PC-3 (cell line): Measurements from ENCODE around the gene ZG16. TPM values are rescaled to one million over a fixed set of nuclear protein-coding genes. Genes with fewer than 3 reads are reported as not detected.
A peak's percentile ranks its signal among the peaks of the same experiment; 100 is the strongest.

ENCODE experiments used
- ATAC-seq: fragments of 200-7000 bp; cut with Tn5 transposase; 2 replicates; pipeline ENCODE4 v1.9.1; 2020; ENCODE audit warnings: mild to moderate bottlenecking, moderate library complexity
- BruUV-seq: library from RNA; stranded (reverse); fragments of 400-500 nt; replicated peaks from 2 replicates; lab custom pipeline; 2021; lab: Mats Ljungman, UMichigan
- CTCF ChIA-PET: fragments of 300-600 bp; sonication (Branson Sonifier 250); formaldehyde crosslinking; loops from one replicate; lab custom pipeline; 2022; ENCODE audit warnings: antibody characterized with exemption; lab: Charles Lee
- POLR2A ChIA-PET: fragments of 300-600 bp; sonication (Branson Sonifier 250); formaldehyde crosslinking; loops from one replicate; lab custom pipeline; 2022; ENCODE audit warnings: antibody characterized with exemption; ENCODE audit not compliant: unreplicated experiment; lab: Charles Lee
- DNase-seq: peaks from one replicate; pipeline ENCODE4 v3.0.0-alpha.2; 2015
- H2AFZ ChIP-seq: fragments of 300-600 bp; sonication (generic); 2 replicates; pipeline ENCODE4 v1.6.0; 2016; ENCODE audit warnings: antibody characterized with exemption, low read length
- H3F3A ChIP-seq: fragments of 300-600 bp; sonication (generic); one replicate; pipeline ENCODE4 v1.6.0; 2017; ENCODE audit warnings: antibody characterized with exemption, low read length, control low read depth, mild to moderate bottlenecking; ENCODE audit not compliant: unreplicated experiment
- H3K27ac ChIP-seq: fragments of 300-600 bp; sonication (generic); 2 replicates; pipeline ENCODE4 v1.5.1; 2016; ENCODE audit warnings: mild to moderate bottlenecking, low read length
- H3K27me3 ChIP-seq: fragments of 300-600 bp; sonication (generic); 2 replicates; pipeline ENCODE4 v1.6.1; 2016; ENCODE audit warnings: low read length, mixed read lengths
- H3K36me3 ChIP-seq: fragments of 300-600 bp; sonication (generic); 2 replicates; pipeline ENCODE4 v1.6.1; 2016; ENCODE audit warnings: low read depth, mixed run types, low read length, mixed read lengths
- H3K4me1 ChIP-seq: fragments of 300-600 bp; sonication (generic); 2 replicates; pipeline ENCODE4 v1.5.1; 2016; ENCODE audit warnings: low read length; ENCODE audit not compliant: insufficient read depth
- H3K4me2 ChIP-seq: fragments of 300-600 bp; sonication (generic); 2 replicates; pipeline ENCODE4 v1.6.0; 2016; ENCODE audit warnings: low read length
- H3K4me3 ChIP-seq: fragments of 300-600 bp; sonication (generic); 2 replicates; pipeline ENCODE4 v1.5.1; 2016; ENCODE audit warnings: mild to moderate bottlenecking, low read length, mixed read lengths
- H3K79me2 ChIP-seq: fragments of 300-600 bp; sonication (generic); 2 replicates; pipeline ENCODE4 v1.6.1; 2017; ENCODE audit warnings: low read length, mixed read lengths
- H3K9ac ChIP-seq: fragments of 300-600 bp; sonication (generic); 2 replicates; pipeline ENCODE4 v1.6.0; 2016; ENCODE audit warnings: mild to moderate bottlenecking, low read length
- H3K9me2 ChIP-seq: fragments of 300-600 bp; sonication (generic); replicated peaks from 2 replicates; pipeline ENCODE4 v1.6.1; 2016; ENCODE audit warnings: mixed run types, low read length, mixed read lengths
- H3K9me3 ChIP-seq: fragments of 300-600 bp; sonication (generic); 2 replicates; pipeline ENCODE4 v1.6.1; 2016; ENCODE audit warnings: low read length, mixed read lengths
- H4K20me1 ChIP-seq: fragments of 300-600 bp; sonication (generic); 2 replicates; pipeline ENCODE4 v1.6.1; 2016; ENCODE audit warnings: low read length, mixed read lengths
- EZH2 ChIP-seq: fragments of 300-600 bp; sonication (generic); IDR thresholded peaks from one replicate; pipeline ENCODE4 v1.6.1; 2017; ENCODE audit warnings: antibody characterized with exemption, mild to moderate bottlenecking, low read length; ENCODE audit not compliant: unreplicated experiment
- EZH2phosphoT487 ChIP-seq: fragments of 300-600 bp; sonication (generic); IDR thresholded peaks from 2 replicates; pipeline ENCODE4 v1.6.1; 2018; ENCODE audit warnings: mild to moderate bottlenecking, antibody characterized with exemption, low read length, borderline replicate concordance
- intact Hi-C: fragments of 100-400 bp; cut with micrococcal nuclease; formaldehyde crosslinking; loops from 2 replicates; pipeline ENCODE4 v1.9.0; 2023
- total RNA-seq: library from RNA; depleted of rRNA; stranded (reverse); fragments of >200 nt; gene quantifications from 2 replicates; pipeline ENCODE4 v1.2.3, GENCODE V29; 2014
- TF ChIP-seq, protein P1 (sequence below): fragments of 300-600 bp; sonication (generic); conservative IDR thresholded peaks from 2 replicates; pipeline ENCODE4 v1.5.1; 2017; ENCODE audit warnings: antibody characterized with exemption, low read depth, mild to moderate bottlenecking, low read length

ZG16 gene
- total RNA-seq, 1 experiment from 2014 or later: not detected

DNA sequence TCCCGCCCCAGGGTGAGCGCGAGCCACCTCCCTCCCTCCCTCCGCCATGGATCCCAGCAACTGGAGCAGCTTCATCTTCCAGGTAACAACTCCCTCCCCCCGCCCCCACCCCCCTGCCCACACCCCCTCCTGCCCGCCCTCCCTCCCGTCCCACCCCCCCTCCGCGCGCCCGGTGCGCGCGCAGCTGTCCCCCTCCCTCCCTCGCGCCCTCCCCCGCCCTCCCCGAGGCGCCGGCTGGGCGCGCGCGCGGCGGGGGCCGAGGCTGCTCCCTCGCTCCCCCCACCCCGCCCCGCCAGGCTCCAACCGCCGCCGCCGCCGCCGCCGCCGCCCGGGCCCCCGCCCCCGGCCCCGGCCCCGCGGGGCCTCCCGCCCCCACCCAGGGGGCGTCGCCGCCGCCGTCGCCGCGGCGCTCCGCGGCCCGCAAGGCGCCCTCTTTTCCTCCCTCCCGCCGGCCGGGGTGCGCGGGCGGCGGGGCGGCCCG, 28.1 kb downstream of the ZG16 start, which contains the start of gene MAZ:
Gene MAZ (plus strand): TSS at position 431 of the 481 bp plus-strand sequence. CDS start 173 bp downstream, outside the sequence.
- H3K79me2 ChIP-seq: peaks cover 35% of the 10 kb centered on the region
- H3K27ac ChIP-seq: peak within 1 kb of the TSS; percentile 75
- intact Hi-C loops: loop anchor here (5.0 kb wide), 1 partner anchor 104 kb away; no protein-coding TSS in a partner anchor
- peak within 1 kb of the TSS; percentile 83 for H3K4me3 ChIP-seq
- DNase-seq (no peak), ATAC-seq (peak; percentile 7)
- no peaks in the 10 kb centered on the region for H3K9me2 ChIP-seq
- no peaks in the 10 kb centered on the region for H3F3A ChIP-seq
- TF ChIP-seq EZH2phosphoT487: no peak
- no peak for TF ChIP-seq EZH2
- TF ChIP-seq, protein P1, sequence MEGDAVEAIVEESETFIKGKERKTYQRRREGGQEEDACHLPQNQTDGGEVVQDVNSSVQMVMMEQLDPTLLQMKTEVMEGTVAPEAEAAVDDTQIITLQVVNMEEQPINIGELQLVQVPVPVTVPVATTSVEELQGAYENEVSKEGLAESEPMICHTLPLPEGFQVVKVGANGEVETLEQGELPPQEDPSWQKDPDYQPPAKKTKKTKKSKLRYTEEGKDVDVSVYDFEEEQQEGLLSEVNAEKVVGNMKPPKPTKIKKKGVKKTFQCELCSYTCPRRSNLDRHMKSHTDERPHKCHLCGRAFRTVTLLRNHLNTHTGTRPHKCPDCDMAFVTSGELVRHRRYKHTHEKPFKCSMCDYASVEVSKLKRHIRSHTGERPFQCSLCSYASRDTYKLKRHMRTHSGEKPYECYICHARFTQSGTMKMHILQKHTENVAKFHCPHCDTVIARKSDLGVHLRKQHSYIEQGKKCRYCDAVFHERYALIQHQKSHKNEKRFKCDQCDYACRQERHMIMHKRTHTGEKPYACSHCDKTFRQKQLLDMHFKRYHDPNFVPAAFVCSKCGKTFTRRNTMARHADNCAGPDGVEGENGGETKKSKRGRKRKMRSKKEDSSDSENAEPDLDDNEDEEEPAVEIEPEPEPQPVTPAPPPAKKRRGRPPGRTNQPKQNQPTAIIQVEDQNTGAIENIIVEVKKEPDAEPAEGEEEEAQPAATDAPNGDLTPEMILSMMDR: no peak
- 0 out of 2 replicates have a peak, but pooled peaks cover 6% of the 10 kb centered on the region for H4K20me1 ChIP-seq
- POLR2A ChIA-PET: interaction anchor here (0.5 to 0.6 kb wide), 3 partner anchors 10 to 111 kb away, joined by 3 to 7 read pairs (median 4); no protein-coding TSS in a partner anchor
- CTCF ChIA-PET: interaction anchor here (1.0 kb wide), 1 partner anchor 106 kb away, joined by 7 read pairs; no protein-coding TSS in a partner anchor
- peak within 1 kb of the TSS; percentile 61 for H2AFZ ChIP-seq
- peaks cover 5% of the 10 kb centered on the region; the same call in 1 of the 2 replicates for H3K36me3 ChIP-seq
- peaks cover 34% of the 10 kb centered on the region for H3K4me1 ChIP-seq
- no TSS peak for BruUV-seq
- no peaks in the 10 kb centered on the region for H3K27me3 ChIP-seq
- peak within 1 kb of the TSS; percentile 83 for H3K9ac ChIP-seq
- H3K9me3 ChIP-seq: no peaks in the 10 kb centered on the region
- H3K4me2 ChIP-seq: peak within 1 kb of the TSS; percentile 97

DNA sequence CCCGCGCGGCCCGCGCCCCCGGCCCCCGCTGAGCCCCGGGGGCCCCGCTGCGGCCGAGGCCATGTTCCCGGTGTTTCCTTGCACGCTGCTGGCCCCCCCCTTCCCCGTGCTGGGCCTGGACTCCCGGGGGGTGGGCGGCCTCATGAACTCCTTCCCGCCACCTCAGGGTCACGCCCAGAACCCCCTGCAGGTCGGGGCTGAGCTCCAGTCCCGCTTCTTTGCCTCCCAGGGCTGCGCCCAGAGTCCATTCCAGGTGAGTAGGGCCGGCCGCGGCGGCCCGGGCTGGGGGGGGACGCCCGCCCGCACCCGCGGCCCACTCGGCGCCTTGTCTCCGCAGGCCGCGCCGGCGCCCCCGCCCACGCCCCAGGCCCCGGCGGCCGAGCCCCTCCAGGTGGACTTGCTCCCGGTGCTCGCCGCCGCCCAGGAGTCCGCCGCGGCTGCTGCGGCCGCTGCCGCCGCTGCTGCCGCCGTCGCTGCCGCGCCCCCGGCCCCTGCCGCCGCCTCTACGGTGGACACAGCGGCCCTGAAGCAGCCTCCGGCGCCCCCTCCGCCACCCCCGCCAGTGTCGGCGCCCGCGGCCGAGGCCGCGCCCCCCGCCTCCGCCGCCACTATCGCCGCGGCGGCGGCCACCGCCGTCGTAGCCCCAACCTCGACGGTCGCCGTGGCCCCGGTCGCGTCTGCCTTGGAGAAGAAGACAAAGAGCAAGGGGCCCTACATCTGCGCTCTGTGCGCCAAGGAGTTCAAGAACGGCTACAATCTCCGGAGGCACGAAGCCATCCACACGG, 28.8 kb downstream of the ZG16 start:
- Histone ChIP-seq H3K27me3 (no peaks in the 10 kb centered on the region), H2AFZ (peak overlapping the region; percentile 61; the same call in 1 of the 2 replicates), H3K4me1 (peaks cover 39% of the 10 kb centered on the region), H3K9ac (peak overlapping the region; percentile 83), H3K36me3 (no peaks in the 10 kb centered on the region; the same call in 1 of the 2 replicates), H3K9me2 (no peaks in the 10 kb centered on the region), H3F3A (no peaks in the 10 kb centered on the region), H3K4me2 (peak overlapping the region; percentile 97), H3K27ac (peak overlapping the region; percentile 73), H3K79me2 (peaks cover 35% of the 10 kb centered on the region), H3K4me3 (peak overlapping the region; percentile 83), H4K20me1 (0 out of 2 replicates have a peak, but pooled peaks cover 6% of the 10 kb centered on the region), H3K9me3 (no peaks in the 10 kb centered on the region)
- CTCF ChIA-PET: interaction anchor here (0.6 to 1.2 kb wide), 3 partner anchors 9 to 107 kb away, joined by 3 to 9 read pairs (median 7); partner anchors contain the start of gene PAGR1
- POLR2A ChIA-PET: interaction anchor here (0.6 kb wide), 2 partner anchors 18 to 110 kb away, joined by 3 to 7 read pairs; no protein-coding TSS in a partner anchor
- BruUV-seq: no TSS peak
- TF ChIP-seq EZH2phosphoT487: no peak
- TF ChIP-seq, protein P1: no peak
- TF ChIP-seq EZH2: no peak
- DNase-seq (peak; percentile 50), ATAC-seq (no peak)
- intact Hi-C loops: loop anchor here (5.0 kb wide), 1 partner anchor 105 kb away; no protein-coding TSS in a partner anchor
